ENCODE data around the gene TPM1. TPM values are rescaled to one million over a fixed set of nuclear protein-coding genes. Genes with fewer than 3 reads are reported as not detected.

The TPM1 gene
- total and polyA plus RNA-seq, 4 donors, result 64.7 to 101 (median 71.5) TPM

DNA sequence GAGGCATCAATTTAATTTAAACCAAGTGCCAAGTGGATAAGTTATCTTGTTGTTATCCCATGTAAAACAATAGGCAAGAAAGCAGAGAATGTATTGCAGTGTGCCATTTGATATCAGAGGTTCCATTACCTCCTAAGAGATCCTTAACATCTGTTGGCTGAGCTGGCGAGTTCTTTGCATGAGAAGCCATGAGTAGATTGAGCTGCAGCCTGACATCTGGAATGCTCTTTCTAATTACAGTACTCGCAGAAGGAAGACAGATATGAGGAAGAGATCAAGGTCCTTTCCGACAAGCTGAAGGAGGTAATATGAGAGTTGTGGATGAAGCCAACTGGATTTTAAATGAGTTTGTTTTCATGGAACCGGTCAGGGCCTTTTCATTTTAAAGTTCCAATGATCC is 19.4 kb downstream of the TPM1 start:
- WGBS, result 89% methylated on average over 4 of the region's 4 CpGs
- Histone ChIP-seq H3K9ac (ENCODE audit: low read depth in 1 of 2, low read length in 2 of 2) (no peak overlapping the region), H3K27ac (ENCODE audit: low read depth in 1 of 2, low read length in 2 of 2) (no peak overlapping the region), H3K4me3 (ENCODE audit: low read depth in 1 of 3, low read length in 3 of 3) (no peak overlapping the region), H3K9me3 (ENCODE audit: control insufficient read depth in 4 of 4, low read length in 3 of 4) (no peaks in the 10 kb centered on the region), H3K36me3 (ENCODE audit: control insufficient read depth in 4 of 4, insufficient read depth in 3 of 4, low read depth in 1 of 4, low read length in 3 of 4) (peaks cover 18 to 69% (median 61%) of the 10 kb centered on the region in 4 donors), H3K4me1 (ENCODE audit: control insufficient read depth in 4 of 4, insufficient read depth in 4 of 4, low read length in 3 of 4) (no peaks in the 10 kb centered on the region), H3K27me3 (ENCODE audit: control insufficient read depth in 4 of 4, insufficient read depth in 4 of 4, low read length in 3 of 4) (no peaks in the 10 kb centered on the region)
- no peak for DNase-seq (ENCODE audit: low spot score)
- TF ChIP-seq, protein P1, sequence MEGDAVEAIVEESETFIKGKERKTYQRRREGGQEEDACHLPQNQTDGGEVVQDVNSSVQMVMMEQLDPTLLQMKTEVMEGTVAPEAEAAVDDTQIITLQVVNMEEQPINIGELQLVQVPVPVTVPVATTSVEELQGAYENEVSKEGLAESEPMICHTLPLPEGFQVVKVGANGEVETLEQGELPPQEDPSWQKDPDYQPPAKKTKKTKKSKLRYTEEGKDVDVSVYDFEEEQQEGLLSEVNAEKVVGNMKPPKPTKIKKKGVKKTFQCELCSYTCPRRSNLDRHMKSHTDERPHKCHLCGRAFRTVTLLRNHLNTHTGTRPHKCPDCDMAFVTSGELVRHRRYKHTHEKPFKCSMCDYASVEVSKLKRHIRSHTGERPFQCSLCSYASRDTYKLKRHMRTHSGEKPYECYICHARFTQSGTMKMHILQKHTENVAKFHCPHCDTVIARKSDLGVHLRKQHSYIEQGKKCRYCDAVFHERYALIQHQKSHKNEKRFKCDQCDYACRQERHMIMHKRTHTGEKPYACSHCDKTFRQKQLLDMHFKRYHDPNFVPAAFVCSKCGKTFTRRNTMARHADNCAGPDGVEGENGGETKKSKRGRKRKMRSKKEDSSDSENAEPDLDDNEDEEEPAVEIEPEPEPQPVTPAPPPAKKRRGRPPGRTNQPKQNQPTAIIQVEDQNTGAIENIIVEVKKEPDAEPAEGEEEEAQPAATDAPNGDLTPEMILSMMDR (IDR thresholded peaks at IDR 0.05; ENCODE audit: low read depth, low read length, missing input control), result no peak

- no peaks in the 10 kb centered on the region for H3K4me1 ChIP-seq (ENCODE audit: control insufficient read depth in 4 of 4, insufficient read depth in 4 of 4, low read length in 3 of 4)
- H3K36me3 ChIP-seq (ENCODE audit: control insufficient read depth in 4 of 4, insufficient read depth in 3 of 4, low read depth in 1 of 4, low read length in 3 of 4), result peaks cover 18 to 68% (median 55%) of the 10 kb centered on the region in 4 donors
- no peak overlapping the region for H3K9ac ChIP-seq (ENCODE audit: low read depth in 1 of 2, low read length in 2 of 2)
- no peaks in the 10 kb centered on the region for H3K27me3 ChIP-seq (ENCODE audit: control insufficient read depth in 4 of 4, insufficient read depth in 4 of 4, low read length in 3 of 4)
- H3K9me3 ChIP-seq (ENCODE audit: control insufficient read depth in 4 of 4, low read length in 3 of 4), result no peaks in the 10 kb centered on the region
- 79% methylated on average over 2 of the region's 2 CpGs for WGBS
- no peak overlapping the region for H3K4me3 ChIP-seq (ENCODE audit: low read depth in 1 of 3, low read length in 3 of 3)
- TF ChIP-seq YY1 (IDR thresholded peaks at IDR 0.05) (no peak), SP1 (IDR thresholded peaks at IDR 0.05) (no peak), NR2F2 (IDR thresholded peaks at IDR 0.05) (no peak), GABPA (IDR thresholded peaks at IDR 0.05 in 1 of 2, conservative IDR thresholded peaks at IDR 0.05 in 1 of 2) (no peak), EGR1 (IDR thresholded peaks at IDR 0.05; ENCODE audit: low read depth in 2 of 2) (no peak), HNF4A (conservative IDR thresholded peaks at IDR 0.05) (no peak), FOXA2 (IDR thresholded peaks at IDR 0.05) (no peak), TAF1 (conservative IDR thresholded peaks at IDR 0.05) (no peak), FOXA1 (IDR thresholded peaks at IDR 0.05) (no peak), RAD21 (IDR thresholded peaks at IDR 0.05) (no peak), RXRA (IDR thresholded peaks at IDR 0.05) (no peak), ATF3 (IDR thresholded peaks at IDR 0.05) (no peak), JUND (IDR thresholded peaks at IDR 0.05) (no peak), HNF4G (IDR thresholded peaks at IDR 0.05) (no peak)
- TF ChIP-seq, protein P2, sequence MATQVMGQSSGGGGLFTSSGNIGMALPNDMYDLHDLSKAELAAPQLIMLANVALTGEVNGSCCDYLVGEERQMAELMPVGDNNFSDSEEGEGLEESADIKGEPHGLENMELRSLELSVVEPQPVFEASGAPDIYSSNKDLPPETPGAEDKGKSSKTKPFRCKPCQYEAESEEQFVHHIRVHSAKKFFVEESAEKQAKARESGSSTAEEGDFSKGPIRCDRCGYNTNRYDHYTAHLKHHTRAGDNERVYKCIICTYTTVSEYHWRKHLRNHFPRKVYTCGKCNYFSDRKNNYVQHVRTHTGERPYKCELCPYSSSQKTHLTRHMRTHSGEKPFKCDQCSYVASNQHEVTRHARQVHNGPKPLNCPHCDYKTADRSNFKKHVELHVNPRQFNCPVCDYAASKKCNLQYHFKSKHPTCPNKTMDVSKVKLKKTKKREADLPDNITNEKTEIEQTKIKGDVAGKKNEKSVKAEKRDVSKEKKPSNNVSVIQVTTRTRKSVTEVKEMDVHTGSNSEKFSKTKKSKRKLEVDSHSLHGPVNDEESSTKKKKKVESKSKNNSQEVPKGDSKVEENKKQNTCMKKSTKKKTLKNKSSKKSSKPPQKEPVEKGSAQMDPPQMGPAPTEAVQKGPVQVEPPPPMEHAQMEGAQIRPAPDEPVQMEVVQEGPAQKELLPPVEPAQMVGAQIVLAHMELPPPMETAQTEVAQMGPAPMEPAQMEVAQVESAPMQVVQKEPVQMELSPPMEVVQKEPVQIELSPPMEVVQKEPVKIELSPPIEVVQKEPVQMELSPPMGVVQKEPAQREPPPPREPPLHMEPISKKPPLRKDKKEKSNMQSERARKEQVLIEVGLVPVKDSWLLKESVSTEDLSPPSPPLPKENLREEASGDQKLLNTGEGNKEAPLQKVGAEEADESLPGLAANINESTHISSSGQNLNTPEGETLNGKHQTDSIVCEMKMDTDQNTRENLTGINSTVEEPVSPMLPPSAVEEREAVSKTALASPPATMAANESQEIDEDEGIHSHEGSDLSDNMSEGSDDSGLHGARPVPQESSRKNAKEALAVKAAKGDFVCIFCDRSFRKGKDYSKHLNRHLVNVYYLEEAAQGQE (IDR thresholded peaks at IDR 0.05), result no peak
- TF ChIP-seq, protein P1 (IDR thresholded peaks at IDR 0.05; ENCODE audit: low read depth, low read length, missing input control), result no peak
- TF ChIP-seq, protein P3, sequence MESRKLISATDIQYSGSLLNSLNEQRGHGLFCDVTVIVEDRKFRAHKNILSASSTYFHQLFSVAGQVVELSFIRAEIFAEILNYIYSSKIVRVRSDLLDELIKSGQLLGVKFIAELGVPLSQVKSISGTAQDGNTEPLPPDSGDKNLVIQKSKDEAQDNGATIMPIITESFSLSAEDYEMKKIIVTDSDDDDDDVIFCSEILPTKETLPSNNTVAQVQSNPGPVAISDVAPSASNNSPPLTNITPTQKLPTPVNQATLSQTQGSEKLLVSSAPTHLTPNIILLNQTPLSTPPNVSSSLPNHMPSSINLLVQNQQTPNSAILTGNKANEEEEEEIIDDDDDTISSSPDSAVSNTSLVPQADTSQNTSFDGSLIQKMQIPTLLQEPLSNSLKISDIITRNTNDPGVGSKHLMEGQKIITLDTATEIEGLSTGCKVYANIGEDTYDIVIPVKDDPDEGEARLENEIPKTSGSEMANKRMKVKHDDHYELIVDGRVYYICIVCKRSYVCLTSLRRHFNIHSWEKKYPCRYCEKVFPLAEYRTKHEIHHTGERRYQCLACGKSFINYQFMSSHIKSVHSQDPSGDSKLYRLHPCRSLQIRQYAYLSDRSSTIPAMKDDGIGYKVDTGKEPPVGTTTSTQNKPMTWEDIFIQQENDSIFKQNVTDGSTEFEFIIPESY (IDR thresholded peaks at IDR 0.05), result no peak
- TF ChIP-seq, protein P4, sequence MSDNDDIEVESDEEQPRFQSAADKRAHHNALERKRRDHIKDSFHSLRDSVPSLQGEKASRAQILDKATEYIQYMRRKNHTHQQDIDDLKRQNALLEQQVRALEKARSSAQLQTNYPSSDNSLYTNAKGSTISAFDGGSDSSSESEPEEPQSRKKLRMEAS (IDR thresholded peaks at IDR 0.05), result no peak
- no peak for DNase-seq (ENCODE audit: low spot score)
- no peak overlapping the region for H3K27ac ChIP-seq (ENCODE audit: low read depth in 1 of 2, low read length in 2 of 2)
These were observed 20.7 kb downstream of the TPM1 start for GRCh38 chr15:63063164-63063756.

All from liver (tissue), 9 donors.